Measurements from ENCODE around the gene FAM124A.

The FAM124A gene, protein sequence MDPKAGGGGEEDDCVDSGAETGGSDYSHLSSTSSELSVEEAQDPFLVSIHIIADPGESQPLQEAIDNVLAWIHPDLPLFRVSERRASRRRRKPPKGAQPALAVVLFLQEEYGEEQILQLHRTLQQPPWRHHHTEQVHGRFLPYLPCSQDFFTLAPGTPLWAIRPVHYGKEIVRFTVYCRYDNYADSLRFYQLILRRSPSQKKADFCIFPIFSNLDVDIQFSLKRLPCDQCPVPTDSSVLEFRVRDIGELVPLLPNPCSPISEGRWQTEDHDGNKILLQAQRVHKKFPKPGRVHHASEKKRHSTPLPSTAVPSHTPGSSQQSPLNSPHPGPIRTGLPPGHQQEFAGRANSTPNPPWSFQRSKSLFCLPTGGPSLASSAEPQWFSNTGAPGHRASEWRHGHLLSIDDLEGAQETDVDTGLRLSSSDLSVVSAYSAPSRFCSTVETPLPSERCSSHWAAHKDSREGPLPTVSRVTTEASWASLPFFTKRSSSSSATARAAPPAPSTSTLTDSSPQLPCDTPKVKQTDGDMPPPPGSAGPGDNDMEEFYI

DNA sequence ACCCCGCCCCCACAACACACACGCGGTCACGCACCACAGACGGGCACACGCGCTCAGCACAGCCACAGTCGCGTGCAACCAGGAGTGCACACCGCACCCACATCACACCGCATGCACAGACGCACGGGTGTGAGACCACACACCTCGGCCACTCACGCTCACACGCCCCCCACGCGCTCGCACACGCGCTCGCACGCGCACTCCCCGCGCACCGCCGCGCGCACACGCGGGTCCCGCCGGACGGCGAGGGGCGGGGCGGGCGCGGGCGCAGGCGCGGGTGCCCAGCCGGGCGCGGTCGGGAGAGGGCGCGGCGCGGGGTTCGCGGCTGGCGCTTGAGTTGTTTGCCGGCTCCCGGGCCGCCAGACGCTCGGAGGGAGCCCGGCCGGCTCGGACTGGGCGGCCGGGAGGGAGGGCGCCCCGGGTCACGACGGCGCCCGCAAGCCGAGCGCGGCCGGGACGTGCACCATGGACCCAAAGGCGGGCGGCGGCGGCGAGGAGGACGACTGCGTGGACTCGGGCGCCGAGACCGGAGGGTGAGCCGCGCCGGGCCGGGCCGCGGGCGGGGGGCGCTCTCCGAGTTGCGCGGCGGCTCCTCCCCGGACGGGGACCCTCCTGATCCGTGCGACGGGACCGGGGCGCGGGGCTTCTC lies at the start of gene FAM124A:
Gene FAM124A, plus strand, starts transcription at position 362 of the 649 bp plus-strand sequence. Its CDS starts 104 bp downstream, at position 466.
- DNase-seq, result no peak

DNA sequence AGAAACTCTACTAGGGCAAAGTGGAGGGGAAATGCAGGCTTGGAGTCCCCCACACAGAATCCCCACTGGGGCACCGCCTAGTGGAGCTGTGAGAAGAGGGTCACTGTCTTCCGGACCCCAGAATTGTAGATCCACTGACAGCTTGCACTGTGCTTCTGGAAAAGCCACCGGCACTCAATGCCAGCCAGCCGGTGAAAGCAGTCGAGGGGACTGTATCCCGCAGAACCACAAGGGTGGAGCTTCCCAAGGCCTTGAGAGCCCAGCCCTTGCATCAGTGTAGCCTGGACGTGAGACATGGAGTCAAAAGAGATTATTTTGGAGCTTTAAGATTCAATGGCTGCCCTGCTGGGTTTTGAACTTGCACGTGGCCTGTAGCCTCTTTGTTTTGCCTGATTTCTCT lies 47.2 kb upstream of the FAM124A start:
- DNase-seq, result no peak

DNA sequence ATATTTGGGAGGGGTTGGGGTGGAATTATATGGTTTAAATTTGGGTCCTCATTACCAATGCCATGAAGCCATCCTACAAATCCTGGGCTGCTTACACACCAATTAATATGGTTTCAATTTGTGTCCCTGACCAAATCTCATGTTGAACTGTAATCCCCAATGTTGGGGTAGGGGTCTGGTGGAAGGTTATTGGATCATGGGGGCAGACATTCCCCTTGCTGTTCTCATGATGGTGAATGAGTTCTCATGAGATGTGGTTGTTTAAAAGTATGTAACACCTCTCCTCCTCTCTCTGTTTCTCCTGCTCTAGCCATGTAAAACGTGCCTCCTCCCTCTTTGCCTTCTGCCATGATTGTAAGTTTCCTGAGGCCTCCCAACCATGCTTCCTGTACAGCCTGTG lies 46.6 kb upstream of the FAM124A start:
- DNase-seq, result no peak

DNA sequence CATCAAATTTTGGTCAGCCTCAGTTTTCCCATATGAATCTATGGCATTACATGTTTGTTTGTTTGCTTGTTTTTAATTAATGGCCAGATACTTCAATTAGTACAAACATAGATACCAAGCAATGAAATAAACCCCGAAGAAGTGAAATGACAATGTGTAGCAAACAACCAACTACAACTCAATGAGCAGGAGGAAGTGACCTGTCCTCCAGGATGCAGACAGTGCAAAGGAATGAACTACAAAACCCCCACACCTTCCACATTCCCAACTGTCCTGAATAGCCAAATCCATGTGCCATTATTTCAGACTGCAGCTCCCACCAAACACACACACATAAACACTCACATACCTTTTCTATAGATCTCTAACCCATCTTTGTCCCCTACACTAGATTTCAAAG lies 45.0 kb upstream of the FAM124A start:
- DNase-seq, result no peak

DNA sequence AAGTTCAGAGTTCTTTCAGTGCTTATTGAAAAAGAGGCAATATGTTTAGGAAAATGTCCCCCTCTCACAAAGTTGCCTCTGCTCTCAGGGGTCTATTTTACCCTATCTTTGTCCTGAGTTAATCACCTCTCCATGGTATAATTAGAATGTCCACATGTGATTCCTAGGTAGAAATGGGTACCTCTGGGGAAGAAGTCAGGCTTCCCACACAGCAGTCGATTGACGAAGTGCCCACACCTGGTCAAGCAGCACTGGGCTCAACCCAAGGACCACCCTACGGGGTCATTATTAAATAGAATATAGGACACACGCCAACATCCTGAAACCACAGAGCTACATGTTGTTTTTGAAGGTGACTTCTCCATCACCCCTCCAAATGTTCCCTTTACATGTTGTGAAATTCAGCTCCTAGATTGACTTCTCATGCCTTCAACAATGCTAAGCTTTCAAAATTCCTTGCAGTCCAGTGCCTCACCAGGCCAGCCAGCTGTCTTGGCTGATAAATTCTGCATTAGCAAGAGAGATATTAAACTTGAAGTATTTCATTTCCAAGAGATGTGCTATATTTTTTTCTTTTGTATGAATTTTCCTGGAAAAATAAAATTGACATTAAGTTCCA lies 43.6 kb upstream of the FAM124A start:
- DNase-seq, result no peak

DNA sequence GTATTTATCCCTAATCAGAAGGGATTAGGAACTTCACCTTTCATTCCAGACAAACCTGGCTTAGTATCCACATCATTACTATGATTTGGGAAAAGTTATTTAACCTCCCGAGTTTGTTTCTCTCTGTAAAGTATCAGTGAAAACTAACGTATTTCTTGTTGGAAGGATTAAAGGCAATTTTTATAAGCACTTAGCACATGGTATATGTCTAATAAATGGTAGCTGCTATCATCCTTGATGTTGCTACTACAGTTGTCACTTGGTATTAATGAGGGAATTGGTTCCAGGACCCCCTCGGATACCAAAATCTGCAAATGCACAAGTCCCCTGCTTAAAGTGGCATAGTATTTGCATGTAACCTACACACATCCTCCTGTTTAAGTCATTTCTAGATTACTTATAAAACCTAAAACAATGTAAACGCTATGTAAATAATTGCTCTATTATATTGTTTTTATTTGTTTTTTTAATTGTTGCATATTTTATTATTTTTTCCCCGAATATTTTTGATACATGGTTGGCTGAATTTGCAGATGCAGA lies 42.7 kb upstream of the FAM124A start:
- DNase-seq, result no peak

DNA sequence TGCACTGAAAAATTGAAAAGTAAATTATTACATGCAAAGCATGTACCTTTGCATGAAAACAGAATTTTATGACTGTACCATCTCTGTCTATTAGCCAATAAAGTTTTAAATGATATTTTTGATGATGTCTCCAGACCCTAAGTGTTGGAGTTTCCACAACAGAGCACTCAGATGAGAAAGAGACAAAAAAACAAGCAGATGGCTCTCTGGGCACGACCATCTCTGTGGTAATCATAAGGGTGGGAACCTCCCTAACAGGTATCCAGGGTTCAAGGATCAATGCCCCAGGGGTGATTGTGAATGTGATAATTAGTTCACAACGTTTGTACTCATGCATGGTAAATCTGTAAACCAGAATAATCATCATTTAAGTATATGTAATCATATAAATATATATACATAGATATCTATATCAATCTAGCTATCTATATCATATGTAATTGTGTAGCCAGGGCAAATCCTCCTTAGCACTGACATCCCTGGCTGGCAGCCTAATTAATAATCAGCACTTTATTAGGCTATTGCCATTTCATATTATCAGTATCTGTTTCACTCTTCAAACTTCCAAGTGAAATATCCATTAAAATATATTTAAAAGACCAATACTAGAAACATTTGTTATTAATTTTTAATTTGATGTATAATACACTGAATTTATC lies 41.2 kb upstream of the FAM124A start:
- DNase-seq, result no peak

DNA sequence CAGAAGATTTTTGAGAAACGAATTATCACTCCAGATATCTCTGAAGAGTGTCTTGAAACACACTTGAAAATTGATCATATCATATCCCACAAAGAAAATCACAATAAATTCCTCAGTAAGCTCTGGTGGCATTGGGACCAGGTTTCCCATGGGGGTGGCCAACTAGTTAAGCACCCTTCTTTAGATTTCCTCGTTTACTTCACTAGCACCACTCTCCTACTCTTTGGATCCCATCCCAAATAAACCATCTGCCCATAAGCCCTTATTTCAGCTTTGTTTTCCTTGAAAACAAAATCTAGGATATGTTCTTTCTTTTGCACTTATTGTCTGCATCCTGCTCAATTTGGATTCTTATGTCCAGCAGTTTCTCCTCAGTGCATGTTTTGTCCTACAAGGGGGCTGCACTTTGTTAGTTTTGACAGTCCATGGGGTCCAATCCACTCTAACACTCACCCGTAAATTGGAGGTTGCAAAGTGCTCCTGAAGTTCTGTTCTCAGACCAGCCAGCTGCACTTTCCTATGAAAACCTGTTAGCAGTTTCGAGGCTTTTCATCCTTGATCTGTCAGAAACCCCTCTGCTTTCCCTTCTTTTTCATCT lies 40.3 kb upstream of the FAM124A start:
- DNase-seq, result no peak

DNA sequence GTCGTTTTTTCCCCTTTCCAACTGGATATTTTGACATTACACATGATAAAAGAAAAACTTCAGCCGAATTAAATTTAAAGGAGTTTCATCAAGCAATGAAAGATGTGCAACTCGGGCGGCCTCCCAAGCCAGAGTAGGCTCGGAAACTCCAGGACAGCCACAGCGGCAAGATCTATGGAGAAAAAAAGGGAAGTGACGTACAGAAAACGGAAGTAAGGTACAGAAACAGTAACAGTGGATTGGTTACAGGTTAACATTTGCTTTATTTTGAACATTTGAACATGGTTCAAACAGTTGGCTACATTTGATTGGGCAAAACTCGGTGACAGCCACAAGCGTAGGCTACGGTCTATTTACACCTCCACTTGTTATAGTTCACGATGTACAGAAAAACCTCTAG lies 30.5 kb upstream of the FAM124A start:
- DNase-seq, result no peak

DNA sequence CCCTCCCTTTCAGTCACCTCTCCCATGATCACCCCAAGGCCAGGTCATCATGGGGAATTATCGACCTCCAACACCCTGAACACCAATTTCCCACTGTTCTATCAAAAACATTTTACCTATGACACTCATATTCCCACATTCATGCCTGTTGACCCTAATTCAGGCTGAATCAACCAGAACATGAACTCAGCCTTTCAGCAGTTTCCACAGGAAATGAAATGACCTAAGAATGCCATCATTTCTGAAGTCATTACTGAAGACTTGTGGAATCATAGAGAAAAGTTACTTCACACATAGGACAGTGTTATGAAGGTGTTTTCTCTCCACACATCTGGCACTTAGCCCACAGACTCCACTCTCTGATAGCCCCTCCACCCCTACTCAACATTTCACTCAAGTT lies 29.9 kb upstream of the FAM124A start:
- DNase-seq, result no peak

DNA sequence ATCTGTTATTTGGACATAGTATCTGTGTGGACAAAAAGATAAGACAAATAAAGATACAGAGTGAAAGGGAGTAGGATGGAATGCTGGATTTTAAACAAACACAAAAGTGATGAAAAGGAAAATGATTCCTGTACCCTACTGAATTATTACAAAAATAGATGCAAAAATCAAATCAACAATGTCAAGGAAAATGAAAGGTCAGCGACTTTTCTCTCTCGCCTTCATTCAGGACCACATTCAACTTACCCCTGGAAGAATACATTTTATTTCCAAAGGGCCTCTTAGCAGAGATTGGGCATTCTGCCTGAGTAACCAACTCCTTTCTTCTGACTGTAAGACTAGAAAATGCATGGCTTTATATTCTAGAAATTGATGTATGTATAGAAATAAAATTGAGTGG lies 28.8 kb upstream of the FAM124A start:
- DNase-seq, result no peak

DNA sequence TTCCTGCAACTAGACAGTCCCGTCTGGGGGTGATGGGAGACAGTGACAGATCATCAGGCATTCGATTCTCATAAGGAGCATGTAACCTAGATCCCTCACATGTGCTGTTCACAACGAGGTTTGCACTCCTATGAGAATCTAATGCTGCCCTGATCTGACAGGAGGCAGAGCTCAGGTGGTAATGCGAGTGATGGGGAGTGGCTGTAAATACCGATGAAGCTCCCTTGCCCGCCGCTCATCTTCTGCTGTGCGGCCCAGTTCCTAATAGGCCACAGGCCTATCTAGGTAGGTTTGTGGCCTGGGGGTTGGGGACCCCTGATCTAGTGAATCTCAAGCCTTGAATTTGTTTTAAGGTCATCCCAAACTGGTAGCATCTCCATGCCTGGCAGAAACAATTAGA lies 27.3 kb upstream of the FAM124A start:
- DNase-seq, result no peak

DNA sequence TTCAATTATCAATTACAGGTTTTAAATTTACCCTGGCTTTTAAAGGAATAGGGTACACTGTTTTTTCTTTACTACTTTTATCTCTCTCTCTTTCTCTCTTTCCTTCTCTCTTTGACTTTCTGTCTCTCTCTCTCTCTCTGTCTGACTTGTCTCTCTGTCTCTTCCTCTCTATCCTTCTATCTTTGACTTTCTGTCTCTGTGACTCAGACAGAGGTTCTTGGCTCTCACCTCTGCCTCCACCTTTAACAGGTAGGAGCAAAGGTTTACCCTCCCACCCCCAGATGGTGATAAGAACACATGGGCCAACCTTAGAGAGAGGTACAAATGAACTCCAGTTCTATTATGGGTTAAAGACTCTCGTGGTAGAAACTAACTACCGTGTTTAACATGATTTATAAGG lies 20.3 kb upstream of the FAM124A start:
- DNase-seq, result no peak

DNA sequence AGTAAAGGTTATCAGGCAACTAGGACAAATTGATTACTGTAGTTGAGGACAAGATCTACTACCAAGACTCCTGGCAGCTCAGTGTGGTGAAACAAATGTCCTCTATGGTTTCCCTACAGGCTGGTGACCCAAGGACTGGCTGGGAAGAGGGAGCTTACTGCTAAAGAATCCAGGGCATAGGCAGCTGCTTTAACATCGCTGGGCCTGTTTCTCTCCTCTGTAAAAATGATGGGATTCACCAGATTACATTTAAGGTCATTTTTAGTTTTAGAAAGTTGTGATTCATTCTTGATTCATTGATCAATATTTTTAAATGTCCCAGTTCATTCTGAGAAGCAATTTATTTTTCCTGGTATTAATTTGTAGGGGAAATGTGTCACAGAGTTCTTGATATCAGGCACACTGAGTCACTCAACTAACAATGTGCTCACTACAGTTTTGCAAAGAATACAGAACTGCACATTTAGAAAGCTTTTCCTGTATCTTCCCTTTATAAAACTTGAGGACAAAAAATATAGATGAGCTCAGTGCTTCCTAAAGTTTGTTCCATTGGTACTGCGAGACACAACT lies 19.6 kb upstream of the FAM124A start:
- DNase-seq, result no peak

DNA sequence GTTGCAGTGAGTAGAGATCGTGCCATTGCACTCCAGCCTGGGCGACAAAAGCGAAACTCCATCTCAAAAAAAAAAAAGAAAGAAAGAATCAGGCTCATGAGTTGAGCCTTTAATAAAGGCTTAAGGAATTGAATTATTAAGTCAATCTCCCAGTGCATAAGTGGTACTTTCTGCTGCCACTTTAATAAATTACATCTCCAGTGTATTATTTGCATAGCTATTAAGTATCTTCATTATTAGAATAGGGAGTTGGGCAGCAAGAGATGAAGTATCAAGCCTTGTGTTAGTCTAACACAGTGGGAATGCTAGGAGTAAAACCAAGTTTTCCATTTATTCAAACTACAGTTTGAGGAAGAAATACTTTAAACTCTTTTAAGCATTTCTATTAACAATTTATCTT lies 15.6 kb upstream of the FAM124A start:
- no peak for DNase-seq

DNA sequence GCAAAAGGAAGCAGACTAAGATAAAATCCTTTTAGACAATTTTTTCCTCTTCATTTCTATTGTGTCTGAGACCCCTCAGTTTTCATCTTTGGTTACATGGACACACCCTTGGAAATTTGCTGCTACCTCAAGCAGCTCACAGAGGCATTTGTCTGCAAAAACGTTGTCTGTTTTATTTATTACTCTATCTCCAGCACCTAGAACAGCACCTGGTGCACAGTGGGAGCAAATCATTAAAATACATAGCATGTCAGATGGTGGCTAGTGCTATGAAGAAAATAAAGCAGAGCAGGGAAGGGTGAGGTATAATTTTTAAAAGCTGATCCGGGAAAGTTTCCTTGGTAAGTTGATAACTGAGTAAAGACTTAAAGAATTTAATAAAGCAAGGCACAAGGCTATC lies 14.3 kb upstream of the FAM124A start:
- no peak for DNase-seq

DNA sequence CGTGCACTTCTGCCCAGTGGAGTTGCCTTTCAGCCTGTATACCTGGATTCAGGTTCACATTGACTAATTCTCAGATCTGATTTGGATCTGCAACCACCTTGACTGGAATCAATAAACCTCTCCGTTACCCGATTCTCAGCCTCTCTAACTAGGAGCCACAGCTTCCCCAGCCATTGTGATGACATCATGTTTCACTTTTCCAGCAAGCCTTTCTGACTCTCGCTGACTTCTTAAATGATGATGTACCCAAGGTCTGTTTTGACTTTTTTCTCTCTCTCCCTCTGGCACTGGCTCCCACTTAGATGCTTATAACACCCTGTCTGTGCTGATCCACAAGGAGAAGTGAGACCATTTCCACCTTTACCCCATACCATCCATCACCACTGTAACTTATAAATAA lies 13.5 kb upstream of the FAM124A start:
- no peak for DNase-seq

DNA sequence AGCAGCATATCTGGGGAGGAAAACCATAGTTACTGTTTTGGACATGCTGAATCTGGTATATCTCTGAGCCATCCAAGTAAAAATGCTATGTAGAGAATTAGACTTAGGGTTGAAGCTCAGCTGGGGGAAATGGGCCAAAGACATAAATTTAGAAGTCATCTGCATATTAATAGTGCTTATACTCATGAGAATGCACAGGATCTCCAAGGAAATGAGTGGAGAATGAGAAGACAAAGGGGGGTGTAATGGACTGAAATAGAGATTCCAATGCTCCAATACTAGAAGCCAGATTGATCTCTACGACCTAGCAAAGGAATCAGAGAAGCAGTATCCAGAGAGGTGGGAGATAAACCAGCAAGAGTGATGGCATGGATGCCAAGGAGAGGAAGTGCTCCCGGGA lies 10.3 kb upstream of the FAM124A start:
- no peak for DNase-seq

DNA sequence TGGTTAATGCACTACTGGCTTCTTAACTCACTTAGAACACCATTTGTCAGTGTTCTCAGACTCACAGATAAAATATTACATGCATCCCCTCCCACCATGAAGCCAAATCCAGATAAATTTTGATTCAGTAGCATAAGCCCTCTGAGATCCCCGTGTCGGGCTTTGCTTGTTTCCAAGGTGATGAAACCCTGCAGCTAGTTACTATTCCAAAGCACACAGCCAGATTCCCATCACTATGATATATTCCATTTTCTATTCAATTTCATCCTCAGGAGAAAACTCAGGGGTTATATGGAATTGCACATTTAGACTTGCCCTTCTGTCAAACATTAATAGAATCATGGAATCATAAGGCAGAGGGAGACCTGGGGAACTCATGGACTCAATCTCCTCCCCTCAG lies 9.4 kb upstream of the FAM124A start:
- DNase-seq, result no peak

DNA sequence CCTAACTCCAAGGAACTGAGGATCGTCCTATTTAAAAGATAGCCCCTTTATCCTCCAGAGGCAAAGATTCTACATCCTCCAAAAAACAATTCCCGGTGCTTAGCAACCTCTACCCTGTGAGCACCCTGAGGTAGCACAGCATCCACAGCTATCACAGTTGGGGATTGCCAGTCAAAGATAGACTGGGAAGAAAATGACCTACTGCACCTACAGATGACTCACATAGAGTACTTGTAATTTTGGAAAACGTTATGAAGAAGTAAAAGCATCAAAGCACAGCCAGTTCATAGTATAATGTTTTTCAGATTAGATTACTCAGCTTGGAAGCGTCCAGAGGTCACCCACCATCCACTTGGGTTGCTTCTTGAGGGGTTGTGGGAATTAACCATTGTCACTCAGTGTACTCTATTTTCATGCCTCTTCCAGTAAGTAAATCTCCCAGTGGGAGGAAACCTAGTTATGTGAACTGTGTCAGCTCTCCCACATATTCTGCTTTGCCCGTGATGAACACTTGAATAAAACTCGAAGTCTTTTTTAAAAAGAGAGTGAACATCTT lies 8.9 kb upstream of the FAM124A start:
- DNase-seq, result no peak

DNA sequence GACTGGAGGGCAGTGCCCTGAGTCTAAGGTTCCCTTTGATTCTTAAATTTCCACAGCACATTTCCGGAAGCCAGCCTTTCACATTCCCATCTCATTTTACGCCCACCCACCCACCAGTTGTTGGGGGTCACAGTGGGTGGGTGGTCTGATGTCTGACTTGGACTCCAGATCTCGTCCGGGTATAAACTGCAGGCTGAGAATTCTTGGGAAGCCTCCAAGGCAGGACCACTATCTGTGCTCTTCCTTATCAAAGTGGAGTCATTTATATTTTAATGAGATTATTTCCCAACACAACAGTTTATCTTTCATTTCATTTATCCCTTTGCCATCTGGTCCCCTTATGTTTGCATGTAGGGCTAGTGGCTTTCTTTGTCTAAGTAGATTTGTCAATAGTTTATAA lies 3.6 kb upstream of the FAM124A start:
- DNase-seq, result no peak

DNA sequence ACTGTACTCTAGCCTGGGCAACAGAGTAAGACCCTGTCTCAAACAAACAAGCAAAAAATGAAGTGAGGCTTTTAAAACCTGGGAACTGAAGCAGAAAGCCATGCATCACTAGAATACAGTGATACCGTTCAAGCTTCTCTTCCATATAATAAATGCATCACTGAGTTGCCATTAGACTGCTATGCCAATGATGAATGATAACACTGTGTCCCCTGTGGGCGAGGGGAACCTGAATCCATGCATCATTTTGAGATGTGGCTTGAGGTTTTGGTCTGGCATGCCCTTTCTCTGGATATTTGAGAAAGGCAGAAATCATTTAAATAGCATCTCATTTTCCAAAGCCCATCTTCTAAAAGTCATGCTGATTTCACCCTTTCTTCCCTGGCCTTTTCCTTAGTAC lies 1.5 kb upstream of the FAM124A start:
- DNase-seq, result no peak
